SK-N-SH (cell line): ENCODE data around the gene IL32. TPM values are rescaled to one million over a fixed set of nuclear protein-coding genes. Genes with fewer than 3 reads are reported as not detected.
"Not testable (repeated sequence)": the region's sequence is repeated elsewhere in the genome, so short reads cannot be mapped to it uniquely, and the experiment has no call there.

Experiments
- CTCF ChIA-PET: fragments of 300-600, 350-600 bp; formaldehyde crosslinking; extraction: SDS; loops from one replicate; lab custom pipeline; 2021; lab: Yijun Ruan, JAX
- POLR2A ChIA-PET: fragments of 350-600 bp; sonication (Branson Sonifier 250); formaldehyde crosslinking; extraction: SDS; loops from one replicate; lab custom pipeline; 2020; ENCODE audit warnings: antibody characterized with exemption, inconsistent platforms; lab: Yijun Ruan, JAX
- DNase-seq: peaks from one replicate; pipeline ENCODE4 v3.0.0; 2012
- H2AFZ ChIP-seq: fragments of 200-600 bp; sonication (generic); 2 replicates; pipeline ENCODE4 v1.8.1; 2016; ENCODE audit warnings: antibody characterized with exemption, mild to moderate bottlenecking, low read depth
- H3F3A ChIP-seq: fragments of 200-600 bp; sonication (generic); replicated peaks from 2 replicates; pipeline ENCODE3; 2016; ENCODE audit warnings: antibody characterized with exemption, mild to moderate bottlenecking; ENCODE audit not compliant: insufficient read depth
- H3K27ac ChIP-seq, 2 experiments: fragments of 200-500 bp in 1 of 2; fragments of 200-600 bp in 1 of 2; sonication (Bioruptor generic) in 1 of 2; sonication (generic), shearing (Covaris generic) in 1 of 2; 2 replicates each; pipeline versions ENCODE4 v1.5.1 to v1.6.1; 2014 to 2016; ENCODE audit warnings: low read depth in 2 of 2, inconsistent platforms in 1 of 2, low read length in 1 of 2, mild to moderate bottlenecking in 1 of 2, mixed read lengths in 1 of 2
- H3K27me3 ChIP-seq: fragments of 200-600 bp; sonication (generic), shearing (Covaris generic); 2 replicates; pipeline ENCODE4 v1.6.1; 2016; ENCODE audit warnings: mixed run types; ENCODE audit not compliant: insufficient read depth
- H3K36me3 ChIP-seq, 2 experiments: fragments of 200-500 bp in 1 of 2; fragments of 200-600 bp in 1 of 2; sonication (Bioruptor generic) in 1 of 2; sonication (generic) in 1 of 2; replicated peaks in 1 of 2; 2 replicates each; pipeline versions ENCODE3 to v1.5.1; 2014 to 2016; ENCODE audit warnings: low read length in 1 of 2, mild to moderate bottlenecking in 1 of 2; ENCODE audit not compliant: insufficient read depth in 2 of 2, control insufficient read depth in 1 of 2
- H3K4me1 ChIP-seq, 2 experiments: fragments of 200-500 bp in 1 of 2; fragments of 200-600 bp in 1 of 2; sonication (Bioruptor generic) in 1 of 2; sonication (generic), shearing (Covaris generic) in 1 of 2; 2 replicates each; pipeline versions ENCODE4 v1.5.1 to v1.6.1; 2014 to 2016; ENCODE audit warnings: low read depth in 1 of 2, low read length in 1 of 2, mixed run types in 1 of 2; ENCODE audit not compliant: insufficient read depth in 2 of 2, control insufficient read depth in 1 of 2
- H3K4me2 ChIP-seq: fragments of 200-600 bp; sonication (generic), shearing (Covaris generic); 2 replicates; pipeline ENCODE4 v1.6.1; 2017; ENCODE audit warnings: mixed run types
- H3K4me3 ChIP-seq, 2 experiments: fragments of 200-500 bp in 1 of 2; fragments of 200-600 bp in 1 of 2; sonication (Bioruptor generic) in 1 of 2; sonication (generic), shearing (Covaris generic) in 1 of 2; 2 replicates each; pipeline versions ENCODE4 v1.5.1 to v1.8.1; 2014 to 2016; ENCODE audit warnings: low read depth in 2 of 2, inconsistent platforms in 1 of 2, low read length in 1 of 2, mild to moderate bottlenecking in 1 of 2, mixed read lengths in 1 of 2, moderate library complexity in 1 of 2
- H3K79me2 ChIP-seq: fragments of 200-600 bp; sonication (generic); 2 replicates; pipeline ENCODE4 v1.8.1; 2017; ENCODE audit warnings: mild to moderate bottlenecking; ENCODE audit not compliant: insufficient read depth
- H3K9ac ChIP-seq: fragments of 200-600 bp; sonication (generic); 2 replicates; pipeline ENCODE4 v1.6.1; 2017; ENCODE audit warnings: mixed run types
- H3K9me2 ChIP-seq: fragments of 200-600 bp; sonication (generic); 2 replicates; pipeline ENCODE4 v1.6.1; 2017; ENCODE audit warnings: mixed run types
- H3K9me3 ChIP-seq: fragments of 200-600 bp; sonication (generic); 2 replicates; pipeline ENCODE4 v1.6.1; 2017; ENCODE audit warnings: mixed run types, mild to moderate bottlenecking, moderate library complexity
- H4K20me1 ChIP-seq: fragments of 200-600 bp; sonication (generic); 2 replicates; pipeline ENCODE4 v1.6.1; 2017; ENCODE audit warnings: mild to moderate bottlenecking, mixed run types; ENCODE audit not compliant: insufficient read depth
- FOXJ3 ChIP-seq: sonication (generic); formaldehyde crosslinking; IDR thresholded peaks from 2 replicates; pipeline ENCODE4 v1.5.1; 2020; ENCODE audit warnings: mild to moderate bottlenecking, missing genetic modification reagents
- FOXM1 ChIP-seq: IDR thresholded peaks from 2 replicates; pipeline ENCODE4 v1.4.0; 2012; ENCODE audit warnings: low read depth, mild to moderate bottlenecking
- GATA2 ChIP-seq: sonication (generic); formaldehyde crosslinking; IDR thresholded peaks from 2 replicates; pipeline ENCODE4 v1.5.0; 2020; ENCODE audit warnings: mild to moderate bottlenecking, missing genetic modification reagents
- NFIC ChIP-seq: IDR thresholded peaks from 2 replicates; pipeline ENCODE4 v1.4.0; 2012; ENCODE audit warnings: borderline replicate concordance
- POLR2AphosphoS5 ChIP-seq: IDR thresholded peaks from 2 replicates; pipeline ENCODE4 v1.6.1; 2012; ENCODE audit warnings: low read depth, low read length
- TCF12 ChIP-seq: IDR thresholded peaks from 2 replicates; pipeline ENCODE4 v1.4.0; 2012
- WGBS: methylation state at CpG from one replicate; pipeline ENCODE4 v1.1.6; 2017; ENCODE audit warnings: low lambda C conversion rate; 5-methylcytosine and 5-hydroxymethylcytosine counted together
- polyA plus RNA-seq, 3 experiments: library from polyadenylated mRNA; depleted of rRNA; stranded (reverse); fragments of >200 nt; gene quantifications; 2 replicates each; pipeline ENCODE4 v1.2.3, GENCODE V29; 2012
- TF ChIP-seq, protein P1 (sequence below): IDR thresholded peaks from 2 replicates; pipeline ENCODE4 v1.4.0; 2012; ENCODE audit warnings: low read depth
- TF ChIP-seq, protein P2 (sequence below): IDR thresholded peaks from 2 replicates; pipeline ENCODE4 v1.4.0; 2012; ENCODE audit warnings: low read depth, borderline replicate concordance

Gene IL32
- polyA plus RNA-seq, 1 of the 3 experiments (the other 2 are of a cell fraction), result 26.4 TPM

DNA sequence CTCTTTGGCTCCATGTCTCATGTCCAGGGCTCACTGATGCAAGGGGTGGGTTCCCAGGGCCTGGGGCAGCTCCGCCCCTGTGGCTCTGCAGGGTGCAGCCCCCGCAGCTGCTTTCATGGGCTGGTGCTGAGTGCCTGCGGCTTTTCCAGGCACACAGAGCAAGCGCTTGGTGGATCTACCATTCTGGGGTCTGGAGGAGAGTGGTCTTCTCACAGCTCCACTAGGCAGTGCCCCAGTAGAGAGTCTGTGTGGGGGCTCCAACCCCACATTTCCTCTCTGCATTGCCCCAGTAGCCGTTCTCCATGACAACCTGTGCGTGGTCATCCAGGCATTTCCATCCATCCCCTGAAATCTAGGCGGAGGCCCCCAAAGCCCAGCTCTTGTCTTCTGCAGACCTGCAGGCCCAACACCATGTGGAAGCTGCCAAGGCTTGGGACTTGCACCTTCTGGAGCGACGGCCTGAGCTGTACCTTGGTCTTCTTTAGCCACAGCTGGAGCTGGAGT, 5.2 kb downstream of the IL32 start (continued):
- TF ChIP-seq FOXJ3 (CRISPR knock-in tag), result no peak
- no peak for TF ChIP-seq TCF12
- TF ChIP-seq, protein P1, sequence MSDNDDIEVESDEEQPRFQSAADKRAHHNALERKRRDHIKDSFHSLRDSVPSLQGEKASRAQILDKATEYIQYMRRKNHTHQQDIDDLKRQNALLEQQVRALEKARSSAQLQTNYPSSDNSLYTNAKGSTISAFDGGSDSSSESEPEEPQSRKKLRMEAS, result no peak

- Histone ChIP-seq H3K27ac (no peak overlapping the region), H3K27me3 (peaks cover 15% of the 10 kb centered on the region), H2AFZ (no peak overlapping the region), H3F3A (no peaks in the 10 kb centered on the region), H3K4me2 (no peak overlapping the region), H3K4me1 (no peaks in the 10 kb centered on the region), H3K79me2 (no peaks in the 10 kb centered on the region), H3K4me3 (no peak overlapping the region), H3K9ac (no peak overlapping the region), H4K20me1 (no peaks in the 10 kb centered on the region), H3K9me3 (no peaks in the 10 kb centered on the region), H3K9me2 (no peaks in the 10 kb centered on the region), H3K36me3 (no peaks in the 10 kb centered on the region)
- no peak for DNase-seq
- TF ChIP-seq NFIC (no peak), POLR2AphosphoS5 (no peak), FOXM1 (no peak), GATA2 (CRISPR knock-in tag) (no peak)
- TF ChIP-seq, protein P2, sequence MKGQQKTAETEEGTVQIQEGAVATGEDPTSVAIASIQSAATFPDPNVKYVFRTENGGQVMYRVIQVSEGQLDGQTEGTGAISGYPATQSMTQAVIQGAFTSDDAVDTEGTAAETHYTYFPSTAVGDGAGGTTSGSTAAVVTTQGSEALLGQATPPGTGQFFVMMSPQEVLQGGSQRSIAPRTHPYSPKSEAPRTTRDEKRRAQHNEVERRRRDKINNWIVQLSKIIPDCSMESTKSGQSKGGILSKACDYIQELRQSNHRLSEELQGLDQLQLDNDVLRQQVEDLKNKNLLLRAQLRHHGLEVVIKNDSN, result no peak
- ChIA-PET POLR2A (no interaction called here), CTCF (interaction anchor here (2.9 kb wide), 1 partner anchor 13 kb away, joined by 12 read pairs; no protein-coding TSS in a partner anchor)
- WGBS, result 80% methylated on average over 7 of the region's 7 CpGs
Measured at GRCh38 chr16:3071655-3072054, 6.2 kb downstream of the IL32 start.

DNA sequence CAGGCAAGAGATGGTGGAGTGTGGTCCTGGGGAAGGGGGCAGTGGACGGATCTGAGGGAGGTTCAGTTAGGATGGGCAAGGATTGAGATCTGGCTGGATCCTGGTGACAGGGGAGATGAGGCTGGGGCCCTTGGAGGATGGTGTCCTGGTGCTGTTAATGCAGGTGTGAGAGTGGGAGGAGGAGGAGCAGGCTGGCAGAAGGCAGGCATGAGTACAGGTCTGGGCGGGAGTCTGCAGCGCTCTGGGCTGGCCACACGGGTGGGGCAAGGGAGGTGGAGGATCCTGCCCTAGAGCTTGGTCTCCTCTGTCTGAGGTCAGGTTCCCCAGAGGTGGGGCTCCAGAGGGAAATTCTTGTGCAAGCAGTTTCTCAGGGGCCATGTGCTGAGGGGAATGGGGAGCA, 6.7 kb downstream of the IL32 start:
- 59% methylated on average over 4 of the region's 4 CpGs for WGBS
- H4K20me1 ChIP-seq, CTCF ChIA-PET, H3K79me2 ChIP-seq, H3K4me2 ChIP-seq, H3K9me3 ChIP-seq, H3K9ac ChIP-seq, H3K36me3 ChIP-seq, H3K27ac ChIP-seq, H3K4me1 ChIP-seq, DNase-seq, H3K4me3 ChIP-seq, H3F3A ChIP-seq, H2AFZ ChIP-seq, H3K9me2 ChIP-seq, POLR2A ChIA-PET: not testable (repeated sequence)
- peaks cover 20% of the 10 kb centered on the region for H3K27me3 ChIP-seq

GRCh38 chr16:3072576-3073263, 7.3 kb downstream of the IL32 start:
- WGBS, result 60% methylated on average over 1 of the region's 18 CpGs
- H3K27me3 ChIP-seq, result peaks cover 26% of the 10 kb centered on the region
- H3K36me3 ChIP-seq, H3K9me3 ChIP-seq, DNase-seq, H3K9me2 ChIP-seq, POLR2A ChIA-PET, H3K27ac ChIP-seq, H3K9ac ChIP-seq, H2AFZ ChIP-seq, H3K79me2 ChIP-seq, H4K20me1 ChIP-seq, H3F3A ChIP-seq, CTCF ChIA-PET, H3K4me3 ChIP-seq, H3K4me1 ChIP-seq, H3K4me2 ChIP-seq: not testable (repeated sequence)
